ENCODE data around the gene ZNF180.
"Not testable (repeated sequence)": the region's sequence is repeated elsewhere in the genome, so short reads cannot be mapped to it uniquely, and the experiment has no call there.

ZNF180 gene

DNA sequence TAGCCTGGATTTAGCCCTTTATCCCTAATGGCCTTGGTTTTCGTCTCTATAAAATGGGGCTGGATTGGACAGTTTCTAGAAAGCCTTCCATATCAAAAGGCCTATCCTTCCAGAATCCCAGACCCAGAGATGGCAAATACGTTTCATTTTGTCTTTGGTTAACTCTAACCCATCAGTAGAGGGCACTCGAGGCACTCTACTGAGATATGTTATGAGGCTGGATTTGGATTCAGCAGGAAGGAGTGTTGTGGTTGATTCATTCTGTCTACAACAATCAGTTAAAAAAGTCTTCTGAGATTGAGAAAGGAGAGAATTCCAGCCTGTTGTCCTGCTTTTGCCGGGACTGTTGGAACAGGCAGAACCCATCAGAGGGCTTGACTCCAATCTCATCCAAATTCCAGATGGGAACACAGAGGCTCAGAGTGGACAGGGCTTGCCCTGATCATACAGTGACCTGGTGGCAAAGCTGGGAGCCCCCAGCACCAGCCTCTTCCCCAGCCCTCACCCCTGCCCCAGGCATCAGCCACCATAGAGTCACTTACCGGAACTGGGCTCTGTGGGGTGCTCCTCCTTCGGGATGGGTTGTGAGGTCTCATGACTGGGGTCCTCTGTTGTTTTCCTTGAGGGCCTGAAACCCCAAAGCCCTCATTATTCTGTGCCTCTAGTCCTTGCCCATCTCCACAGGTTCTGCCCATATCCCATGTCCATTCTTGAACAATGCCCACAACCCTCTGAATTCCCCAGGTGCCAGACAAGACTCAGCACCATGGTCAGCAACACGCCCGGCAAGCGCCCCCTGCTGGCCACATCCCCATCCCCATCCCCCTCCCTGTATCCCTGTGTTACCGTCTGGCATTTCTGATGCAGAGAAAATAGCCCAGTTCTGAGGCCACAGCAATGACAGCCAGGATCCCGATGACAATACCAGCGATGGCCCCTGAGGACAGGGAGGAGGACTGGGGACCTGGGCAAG is 12.3 kb upstream of the ZNF180 start:
- no peak overlapping the region for H3K4me3 ChIP-seq (ENCODE audit: low read length)
- no peak for DNase-seq (ENCODE audit: low read depth, low spot score)

DNA sequence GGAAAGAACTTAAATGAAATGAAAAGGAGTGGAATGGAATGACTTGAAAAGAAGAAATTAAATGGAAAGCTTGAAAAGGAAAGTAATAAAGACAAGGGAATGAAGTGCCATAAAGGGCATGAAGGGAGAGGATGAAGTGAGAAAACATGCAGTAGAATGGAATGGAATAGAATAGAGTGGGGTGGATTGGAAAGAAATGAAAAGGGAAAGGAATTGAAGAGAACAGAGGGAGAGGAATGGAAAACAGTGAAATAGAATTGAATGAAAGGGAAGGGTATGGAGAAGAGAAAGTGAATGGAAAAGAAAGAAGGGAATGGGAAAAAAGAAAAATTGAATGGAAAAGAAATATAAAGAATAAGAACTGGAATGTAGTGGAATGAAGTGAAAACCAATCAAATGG is 9.2 kb upstream of the ZNF180 start:
- no peak for DNase-seq (ENCODE audit: low read depth, low spot score)
- no peak overlapping the region for H3K4me3 ChIP-seq (ENCODE audit: low read length)

DNA sequence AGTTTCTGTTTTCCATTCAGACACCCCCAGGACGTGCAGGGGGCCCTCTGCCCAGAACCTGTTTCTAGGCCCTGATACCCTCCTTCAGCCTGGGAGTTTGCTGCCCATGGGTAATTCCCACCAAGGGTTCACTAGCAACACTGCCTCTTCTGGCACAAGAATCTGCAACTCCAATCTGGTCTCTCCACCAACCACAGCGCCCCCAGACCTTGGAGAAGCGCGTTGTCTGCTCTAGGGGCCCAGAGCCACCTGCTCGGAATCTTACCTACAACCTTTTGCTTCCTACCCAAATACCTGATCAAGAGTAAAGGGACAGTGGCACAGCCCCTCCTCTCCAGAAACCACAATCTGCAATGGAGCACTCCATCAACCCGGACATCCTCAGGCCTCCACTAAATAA is 763 bp downstream of the ZNF180 start:
- DNase-seq (ENCODE audit: low read depth, low spot score), result no peak
- H3K4me3 ChIP-seq (ENCODE audit: low read length), result peak overlapping the region; percentile 94

- no peak for DNase-seq (ENCODE audit: low read depth, low spot score)
- H3K4me3 ChIP-seq (ENCODE audit: low read length), result peak overlapping the region; percentile 94; the same call in 1 of the 2 replicates
Measured at GRCh38 chr19:44498988-44499387, 1.3 kb downstream of the ZNF180 start.

GRCh38 chr19:44496711-44497110 is 3.6 kb downstream of the ZNF180 start:
- no peak for DNase-seq (ENCODE audit: low read depth, low spot score)
- no peak overlapping the region for H3K4me3 ChIP-seq (ENCODE audit: low read length)

- no peak overlapping the region for H3K4me3 ChIP-seq (ENCODE audit: low read length)
- DNase-seq (ENCODE audit: low read depth, low spot score), result no peak
Measured at GRCh38 chr19:44476559-44477408, 23.5 kb downstream of the ZNF180 start.

- not testable (repeated sequence) for DNase-seq (ENCODE audit: low read depth, low spot score); H3K4me3 ChIP-seq (ENCODE audit: low read length)
Measured at GRCh38 chr19:44468730-44469129, 31.6 kb downstream of the ZNF180 start.

- not testable (repeated sequence) for H3K4me3 ChIP-seq (ENCODE audit: low read length); DNase-seq (ENCODE audit: low read depth, low spot score)
Measured at GRCh38 chr19:44462600-44463286, 37.6 kb downstream of the ZNF180 start.

DNA sequence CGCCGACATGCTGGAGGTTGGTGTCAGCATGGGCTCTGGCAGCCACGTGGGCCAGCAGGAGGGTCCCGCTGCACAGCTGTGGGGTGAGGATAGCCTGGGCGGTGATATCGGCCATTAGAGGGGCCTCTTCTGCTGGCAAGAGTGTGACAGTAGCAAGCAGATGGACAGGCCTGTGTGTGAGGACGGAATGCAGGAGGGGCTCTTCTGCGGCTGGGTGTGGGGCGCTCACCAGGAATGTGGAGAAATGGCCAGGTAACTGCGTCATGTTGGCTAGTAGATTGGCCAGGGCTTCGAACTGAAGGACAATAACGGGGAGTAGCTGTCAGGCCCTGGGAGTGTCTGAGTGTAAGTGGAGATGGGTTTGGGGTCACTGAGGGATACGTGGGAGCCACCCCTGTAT is 44.3 kb downstream of the ZNF180 start:
- DNase-seq (ENCODE audit: low read depth, low spot score); H3K4me3 ChIP-seq (ENCODE audit: low read length): not testable (repeated sequence)

DNA sequence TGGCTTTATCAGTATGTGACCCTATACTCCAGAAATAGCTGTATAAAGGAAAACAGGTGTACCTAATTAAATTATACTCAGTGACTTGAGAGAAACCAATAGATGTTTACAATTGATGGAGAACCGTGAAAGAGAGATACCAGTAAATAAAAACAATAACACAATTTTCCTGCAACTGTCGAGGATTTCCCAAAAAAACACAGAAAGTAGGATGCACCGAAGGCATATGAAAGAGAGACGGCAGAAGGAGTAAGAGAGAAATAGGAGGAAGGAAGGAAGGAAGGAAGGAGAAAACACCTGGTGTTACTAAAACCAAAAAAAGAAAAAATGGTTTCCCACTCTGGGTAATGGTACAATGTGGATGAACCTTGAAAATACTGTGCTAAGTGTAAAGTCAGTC is 45.2 kb downstream of the ZNF180 start:
- no peak for DNase-seq (ENCODE audit: low read depth, low spot score)
- no peak overlapping the region for H3K4me3 ChIP-seq (ENCODE audit: low read length)

- no peak overlapping the region for H3K4me3 ChIP-seq (ENCODE audit: low read length)
- DNase-seq (ENCODE audit: low read depth, low spot score), result no peak
Measured at GRCh38 chr19:44452367-44452766, 48.0 kb downstream of the ZNF180 start.

DNA sequence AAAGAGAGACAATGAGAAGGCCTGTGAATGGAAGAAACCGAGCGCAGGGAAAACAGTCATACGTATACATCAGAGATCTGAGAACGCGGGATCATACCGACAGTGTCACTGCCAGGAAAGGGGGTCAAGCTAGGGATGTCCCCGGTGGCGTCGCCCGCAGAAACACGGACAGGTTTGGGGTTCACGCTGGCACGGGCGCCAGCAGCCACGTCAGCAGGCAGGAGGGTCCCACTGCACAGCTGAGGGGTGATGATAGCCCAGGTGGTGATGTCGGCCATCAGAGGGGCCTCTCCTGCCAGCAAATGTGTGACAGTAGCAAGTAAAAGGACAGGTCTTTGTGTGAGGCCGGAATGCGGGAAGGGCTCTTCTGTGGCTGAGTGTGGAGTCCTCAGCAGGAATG is 48.6 kb downstream of the ZNF180 start:
- DNase-seq (ENCODE audit: low read depth, low spot score), result no peak
- H3K4me3 ChIP-seq (ENCODE audit: low read length), result no peak overlapping the region

- DNase-seq (ENCODE audit: low read depth, low spot score), result no peak
- no peak within 1 kb of the TSS for H3K4me3 ChIP-seq (ENCODE audit: low read length)
Measured at GRCh38 chr19:44447916-44448674, 52.2 kb downstream of the ZNF180 start, which contains the start of gene ZNF229. ZNF229 (minus strand) TSS chr19:44448472; CDS start chr19:44442847, 5,625 bp downstream.

- DNase-seq (ENCODE audit: low read depth, low spot score), result no peak
- no peak overlapping the region for H3K4me3 ChIP-seq (ENCODE audit: low read length)
Measured at GRCh38 chr19:44438441-44438840, 61.9 kb downstream of the ZNF180 start.

DNA sequence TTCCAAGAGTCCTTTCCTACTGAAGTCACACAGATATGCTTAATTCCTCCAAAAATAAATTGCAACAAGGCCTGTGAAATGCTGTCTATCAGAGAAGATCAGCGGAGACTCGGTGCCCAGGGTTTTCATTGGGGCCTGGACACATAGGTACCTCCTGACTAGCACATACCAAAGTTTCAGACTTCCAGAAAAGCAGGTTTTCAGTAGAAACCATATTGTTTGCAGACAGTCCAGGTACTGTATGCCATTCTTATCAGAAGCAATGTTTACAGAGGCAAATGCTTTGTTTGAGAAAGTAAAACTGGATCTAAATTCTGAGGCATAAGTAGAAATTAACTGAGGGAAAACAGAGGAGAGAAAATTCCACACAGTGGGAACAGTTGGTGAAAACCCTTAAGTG is 64.9 kb downstream of the ZNF180 start:
- H3K4me3 ChIP-seq (ENCODE audit: low read length), result no peak overlapping the region
- DNase-seq (ENCODE audit: low read depth, low spot score), result no peak

GRCh38 chr19:44430956-44431355 is 69.4 kb downstream of the ZNF180 start:
- no peak for DNase-seq (ENCODE audit: low read depth, low spot score)
- no peak overlapping the region for H3K4me3 ChIP-seq (ENCODE audit: low read length)
